Measurements from ENCODE around the gene MICAL1. TPM values are rescaled to one million over a fixed set of nuclear protein-coding genes. Genes with fewer than 3 reads are reported as not detected.

MICAL1 gene
- total and polyA plus RNA-seq, 12 donors, result 3.1 to 99.9 (median 10.4) TPM

- intact Hi-C loops (cut with DNase I), result no loop called here
- 86 to 94% (median 90%) methylated on average over 5 of the region's 5 CpGs for WGBS, 4 donors
- Histone ChIP-seq H3K9me3 (replicated peaks in 1 of 3) (no peaks in the 10 kb centered on the region), H3K27me3 (no peaks in the 10 kb centered on the region), H3K4me1 (replicated peaks in 1 of 2) (peaks cover 12 to 50% of the 10 kb centered on the region in 2 donors), H3K36me3 (replicated peaks in 1 of 2) (peaks cover 0 to 24% of the 10 kb centered on the region in 2 donors), H3K27ac (no peak overlapping the region), H3K4me3 (no peak overlapping the region)
- DNase-seq, result no peak
- no peak for TF ChIP-seq POLR2A (IDR thresholded peaks at IDR 0.05)
- TF ChIP-seq CTCF (IDR thresholded peaks at IDR 0.05), result no peak
Measured at GRCh38 chr6:109478841-109479624, 23.5 kb upstream of the MICAL1 start.

GRCh38 chr6:109478222-109478805 lies 22.7 kb upstream of the MICAL1 start:
- DNase-seq, result no peak
- WGBS, 4 donors, result 73 to 87% (median 81%) methylated on average over 9 of the region's 9 CpGs
- H3K4me3 ChIP-seq, result no peak overlapping the region
- H3K9me3 ChIP-seq (replicated peaks in 1 of 3), result no peaks in the 10 kb centered on the region
- H3K36me3 ChIP-seq (replicated peaks in 1 of 2), result peaks cover 0 to 31% of the 10 kb centered on the region in 2 donors
- H3K27me3 ChIP-seq, result no peaks in the 10 kb centered on the region
- intact Hi-C loops (cut with DNase I), result no loop called here
- H3K4me1 ChIP-seq (replicated peaks in 1 of 2), result peaks cover 12 to 50% of the 10 kb centered on the region in 2 donors
- TF ChIP-seq CTCF (IDR thresholded peaks at IDR 0.05) (no peak), POLR2A (IDR thresholded peaks at IDR 0.05) (no peak)
- no peak overlapping the region for H3K27ac ChIP-seq

GRCh38 chr6:109477725-109478124 lies 22.2 kb upstream of the MICAL1 start:
- no peak overlapping the region for H3K27ac ChIP-seq
- H3K36me3 ChIP-seq (replicated peaks in 1 of 2), result peaks cover 0 to 37% of the 10 kb centered on the region in 2 donors
- no peak for TF ChIP-seq POLR2A (IDR thresholded peaks at IDR 0.05)
- peaks cover 12 to 50% of the 10 kb centered on the region in 2 donors for H3K4me1 ChIP-seq (replicated peaks in 1 of 2)
- 76 to 88% (median 80%) methylated on average over 2 of the region's 2 CpGs for WGBS, 4 donors
- intact Hi-C loops (cut with DNase I), result no loop called here
- DNase-seq, result no peak
- no peaks in the 10 kb centered on the region for H3K27me3 ChIP-seq
- H3K9me3 ChIP-seq (replicated peaks in 1 of 3), result no peaks in the 10 kb centered on the region
- H3K4me3 ChIP-seq, result no peak overlapping the region

- 92 to 99% (median 97%) methylated on average over 2 of the region's 2 CpGs for WGBS, 4 donors
- H3K36me3 ChIP-seq (replicated peaks in 1 of 2), result peaks cover 0 to 43% of the 10 kb centered on the region in 2 donors
- intact Hi-C loops (cut with DNase I), result no loop called here
- H3K9me3 ChIP-seq (replicated peaks in 1 of 3), result no peaks in the 10 kb centered on the region
- no peak for TF ChIP-seq CTCF (IDR thresholded peaks at IDR 0.05)
- TF ChIP-seq POLR2A (IDR thresholded peaks at IDR 0.05), result no peak
- H3K4me1 ChIP-seq (replicated peaks in 1 of 2), result peaks cover 8 to 47% of the 10 kb centered on the region in 2 donors
- no peak overlapping the region for H3K4me3 ChIP-seq
- no peak for DNase-seq
- no peaks in the 10 kb centered on the region for H3K27me3 ChIP-seq
- no peak overlapping the region for H3K27ac ChIP-seq
Measured at GRCh38 chr6:109477184-109477583, 21.6 kb upstream of the MICAL1 start.

Measured in adrenal gland (tissue), 12 donors.